ENCODE results near the gene CALML4. TPM values are rescaled to one million over a fixed set of nuclear protein-coding genes. Genes with fewer than 3 reads are reported as not detected.
A peak's percentile ranks its signal among the peaks of the same experiment; 100 is the strongest.

The CALML4 gene
- total and polyA plus RNA-seq, 2 experiments from 2014 or later: 13.4 to 16.2 TPM

DNA sequence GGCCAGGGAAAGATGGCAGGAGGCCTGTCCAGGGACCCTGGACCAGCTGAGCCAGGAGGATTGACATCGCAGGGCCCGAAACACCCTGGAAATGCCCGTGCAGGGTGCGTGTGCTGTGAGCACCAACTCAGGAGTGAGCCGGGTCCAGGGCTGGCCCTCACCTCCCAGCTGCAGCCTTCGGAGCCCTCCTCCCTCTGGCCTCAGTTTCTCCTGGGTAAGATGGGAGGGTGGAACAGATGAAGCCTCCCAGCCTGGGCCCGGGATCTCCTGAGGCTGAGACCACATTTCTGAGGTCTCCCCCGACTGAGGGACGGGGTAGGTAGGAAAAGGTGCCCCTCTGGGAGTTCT, 5.3 kb upstream of the CALML4 start:
- DNase-seq (ENCODE audit: low spot score) (no peak), ATAC-seq (no peak)
- Histone ChIP-seq H2AFZ (no peak overlapping the region), H4K20me1 (replicated peaks; ENCODE audit: insufficient read depth) (peaks cover 18% of the 10 kb centered on the region; the same call in 1 of the 2 replicates), H3K36me3 (ENCODE audit: insufficient read depth) (no peaks in the 10 kb centered on the region), H3K4me1 (ENCODE audit: insufficient read depth) (peaks cover 23% of the 10 kb centered on the region), H3F3A (replicated peaks; ENCODE audit: low read depth) (peaks cover 15% of the 10 kb centered on the region), H3K79me2 (replicated peaks; ENCODE audit: insufficient read depth) (peaks cover 24% of the 10 kb centered on the region), H3K4me3 (no peak overlapping the region), H3K9me2 (ENCODE audit: insufficient read depth) (no peaks in the 10 kb centered on the region), H3K27me3 (ENCODE audit: insufficient read depth) (no peaks in the 10 kb centered on the region), H3K4me2 (peak overlapping the region; percentile 57; the same call in 1 of the 2 replicates), H3K27ac (ENCODE audit: low read depth) (0 out of 2 replicates have a peak overlapping the region, but pooled peaks have one; percentile 59)
- Mint-ChIP-seq H3K4me3 (no peak overlapping the region), H3K4me1 (peaks cover 47% of the 10 kb centered on the region), H3K9me3 (no peaks in the 10 kb centered on the region), H3K36me3 (ENCODE audit: low read depth) (peaks cover 8% of the 10 kb centered on the region), H3K27ac (no peak overlapping the region), H3K27me3 (ENCODE audit: insufficient read depth, low read depth, poor library complexity) (peaks cover 27% of the 10 kb centered on the region)
- TF ChIP-seq, protein P1, sequence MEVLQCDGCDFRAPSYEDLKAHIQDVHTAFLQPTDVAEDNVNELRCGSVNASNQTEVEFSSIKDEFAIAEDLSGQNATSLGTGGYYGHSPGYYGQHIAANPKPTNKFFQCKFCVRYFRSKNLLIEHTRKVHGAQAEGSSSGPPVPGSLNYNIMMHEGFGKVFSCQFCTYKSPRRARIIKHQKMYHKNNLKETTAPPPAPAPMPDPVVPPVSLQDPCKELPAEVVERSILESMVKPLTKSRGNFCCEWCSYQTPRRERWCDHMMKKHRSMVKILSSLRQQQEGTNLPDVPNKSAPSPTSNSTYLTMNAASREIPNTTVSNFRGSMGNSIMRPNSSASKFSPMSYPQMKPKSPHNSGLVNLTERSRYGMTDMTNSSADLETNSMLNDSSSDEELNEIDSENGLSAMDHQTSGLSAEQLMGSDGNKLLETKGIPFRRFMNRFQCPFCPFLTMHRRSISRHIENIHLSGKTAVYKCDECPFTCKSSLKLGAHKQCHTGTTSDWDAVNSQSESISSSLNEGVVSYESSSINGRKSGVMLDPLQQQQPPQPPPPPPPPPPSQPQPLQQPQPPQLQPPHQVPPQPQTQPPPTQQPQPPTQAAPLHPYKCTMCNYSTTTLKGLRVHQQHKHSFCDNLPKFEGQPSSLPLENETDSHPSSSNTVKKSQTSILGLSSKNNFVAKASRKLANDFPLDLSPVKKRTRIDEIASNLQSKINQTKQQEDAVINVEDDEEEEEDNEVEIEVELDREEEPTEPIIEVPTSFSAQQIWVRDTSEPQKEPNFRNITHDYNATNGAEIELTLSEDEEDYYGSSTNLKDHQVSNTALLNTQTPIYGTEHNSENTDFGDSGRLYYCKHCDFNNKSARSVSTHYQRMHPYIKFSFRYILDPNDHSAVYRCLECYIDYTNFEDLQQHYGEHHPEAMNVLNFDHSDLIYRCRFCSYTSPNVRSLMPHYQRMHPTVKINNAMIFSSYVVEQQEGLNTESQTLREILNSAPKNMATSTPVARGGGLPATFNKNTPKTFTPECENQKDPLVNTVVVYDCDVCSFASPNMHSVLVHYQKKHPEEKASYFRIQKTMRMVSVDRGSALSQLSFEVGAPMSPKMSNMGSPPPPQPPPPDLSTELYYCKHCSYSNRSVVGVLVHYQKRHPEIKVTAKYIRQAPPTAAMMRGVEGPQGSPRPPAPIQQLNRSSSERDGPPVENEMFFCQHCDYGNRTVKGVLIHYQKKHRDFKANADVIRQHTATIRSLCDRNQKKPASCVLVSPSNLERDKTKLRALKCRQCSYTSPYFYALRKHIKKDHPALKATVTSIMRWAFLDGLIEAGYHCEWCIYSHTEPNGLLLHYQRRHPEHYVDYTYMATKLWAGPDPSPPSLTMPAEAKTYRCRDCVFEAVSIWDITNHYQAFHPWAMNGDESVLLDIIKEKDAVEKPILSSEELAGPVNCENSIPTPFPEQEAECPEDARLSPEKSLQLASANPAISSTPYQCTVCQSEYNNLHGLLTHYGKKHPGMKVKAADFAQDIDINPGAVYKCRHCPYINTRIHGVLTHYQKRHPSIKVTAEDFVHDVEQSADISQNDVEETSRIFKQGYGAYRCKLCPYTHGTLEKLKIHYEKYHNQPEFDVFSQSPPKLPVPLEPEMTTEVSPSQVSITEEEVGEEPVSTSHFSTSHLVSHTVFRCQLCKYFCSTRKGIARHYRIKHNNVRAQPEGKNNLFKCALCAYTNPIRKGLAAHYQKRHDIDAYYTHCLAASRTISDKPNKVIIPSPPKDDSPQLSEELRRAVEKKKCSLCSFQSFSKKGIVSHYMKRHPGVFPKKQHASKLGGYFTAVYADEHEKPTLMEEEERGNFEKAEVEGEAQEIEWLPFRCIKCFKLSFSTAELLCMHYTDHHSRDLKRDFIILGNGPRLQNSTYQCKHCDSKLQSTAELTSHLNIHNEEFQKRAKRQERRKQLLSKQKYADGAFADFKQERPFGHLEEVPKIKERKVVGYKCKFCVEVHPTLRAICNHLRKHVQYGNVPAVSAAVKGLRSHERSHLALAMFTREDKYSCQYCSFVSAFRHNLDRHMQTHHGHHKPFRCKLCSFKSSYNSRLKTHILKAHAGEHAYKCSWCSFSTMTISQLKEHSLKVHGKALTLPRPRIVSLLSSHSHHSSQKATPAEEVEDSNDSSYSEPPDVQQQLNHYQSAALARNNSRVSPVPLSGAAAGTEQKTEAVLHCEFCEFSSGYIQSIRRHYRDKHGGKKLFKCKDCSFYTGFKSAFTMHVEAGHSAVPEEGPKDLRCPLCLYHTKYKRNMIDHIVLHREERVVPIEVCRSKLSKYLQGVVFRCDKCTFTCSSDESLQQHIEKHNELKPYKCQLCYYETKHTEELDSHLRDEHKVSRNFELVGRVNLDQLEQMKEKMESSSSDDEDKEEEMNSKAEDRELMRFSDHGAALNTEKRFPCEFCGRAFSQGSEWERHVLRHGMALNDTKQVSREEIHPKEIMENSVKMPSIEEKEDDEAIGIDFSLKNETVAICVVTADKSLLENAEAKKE (CRISPR knock-in tag; IDR thresholded peaks at IDR 0.05): no peak
- no peak for TF ChIP-seq ZNF114 (CRISPR knock-in tag; IDR thresholded peaks at IDR 0.05)
- TF ChIP-seq, protein P2, sequence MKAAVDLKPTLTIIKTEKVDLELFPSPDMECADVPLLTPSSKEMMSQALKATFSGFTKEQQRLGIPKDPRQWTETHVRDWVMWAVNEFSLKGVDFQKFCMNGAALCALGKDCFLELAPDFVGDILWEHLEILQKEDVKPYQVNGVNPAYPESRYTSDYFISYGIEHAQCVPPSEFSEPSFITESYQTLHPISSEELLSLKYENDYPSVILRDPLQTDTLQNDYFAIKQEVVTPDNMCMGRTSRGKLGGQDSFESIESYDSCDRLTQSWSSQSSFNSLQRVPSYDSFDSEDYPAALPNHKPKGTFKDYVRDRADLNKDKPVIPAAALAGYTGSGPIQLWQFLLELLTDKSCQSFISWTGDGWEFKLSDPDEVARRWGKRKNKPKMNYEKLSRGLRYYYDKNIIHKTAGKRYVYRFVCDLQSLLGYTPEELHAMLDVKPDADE (IDR thresholded peaks at IDR 0.05): no peak
- no peak for TF ChIP-seq NANOG (IDR thresholded peaks at IDR 0.05; ENCODE audit: borderline replicate concordance)
- no peak for TF ChIP-seq JUNB (IDR thresholded peaks at IDR 0.05; ENCODE audit: unreplicated experiment)
- no peak for TF ChIP-seq STAT1 (IDR thresholded peaks at IDR 0.05; ENCODE audit: unreplicated experiment)
- no peak for TF ChIP-seq CREB1 (CRISPR knock-in tag; IDR thresholded peaks at IDR 0.05; ENCODE audit: low read depth)
- TF ChIP-seq, protein P3, sequence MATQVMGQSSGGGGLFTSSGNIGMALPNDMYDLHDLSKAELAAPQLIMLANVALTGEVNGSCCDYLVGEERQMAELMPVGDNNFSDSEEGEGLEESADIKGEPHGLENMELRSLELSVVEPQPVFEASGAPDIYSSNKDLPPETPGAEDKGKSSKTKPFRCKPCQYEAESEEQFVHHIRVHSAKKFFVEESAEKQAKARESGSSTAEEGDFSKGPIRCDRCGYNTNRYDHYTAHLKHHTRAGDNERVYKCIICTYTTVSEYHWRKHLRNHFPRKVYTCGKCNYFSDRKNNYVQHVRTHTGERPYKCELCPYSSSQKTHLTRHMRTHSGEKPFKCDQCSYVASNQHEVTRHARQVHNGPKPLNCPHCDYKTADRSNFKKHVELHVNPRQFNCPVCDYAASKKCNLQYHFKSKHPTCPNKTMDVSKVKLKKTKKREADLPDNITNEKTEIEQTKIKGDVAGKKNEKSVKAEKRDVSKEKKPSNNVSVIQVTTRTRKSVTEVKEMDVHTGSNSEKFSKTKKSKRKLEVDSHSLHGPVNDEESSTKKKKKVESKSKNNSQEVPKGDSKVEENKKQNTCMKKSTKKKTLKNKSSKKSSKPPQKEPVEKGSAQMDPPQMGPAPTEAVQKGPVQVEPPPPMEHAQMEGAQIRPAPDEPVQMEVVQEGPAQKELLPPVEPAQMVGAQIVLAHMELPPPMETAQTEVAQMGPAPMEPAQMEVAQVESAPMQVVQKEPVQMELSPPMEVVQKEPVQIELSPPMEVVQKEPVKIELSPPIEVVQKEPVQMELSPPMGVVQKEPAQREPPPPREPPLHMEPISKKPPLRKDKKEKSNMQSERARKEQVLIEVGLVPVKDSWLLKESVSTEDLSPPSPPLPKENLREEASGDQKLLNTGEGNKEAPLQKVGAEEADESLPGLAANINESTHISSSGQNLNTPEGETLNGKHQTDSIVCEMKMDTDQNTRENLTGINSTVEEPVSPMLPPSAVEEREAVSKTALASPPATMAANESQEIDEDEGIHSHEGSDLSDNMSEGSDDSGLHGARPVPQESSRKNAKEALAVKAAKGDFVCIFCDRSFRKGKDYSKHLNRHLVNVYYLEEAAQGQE (IDR thresholded peaks at IDR 0.05; ENCODE audit: unreplicated experiment): no peak
- TF ChIP-seq ZNF331 (CRISPR knock-in tag; IDR thresholded peaks at IDR 0.05; ENCODE audit: low read depth): no peak
- TF ChIP-seq POLR2AphosphoS5 (IDR thresholded peaks at IDR 0.05; ENCODE audit: low read depth): no peak
- no peak for TF ChIP-seq EZH2phosphoT487 (IDR thresholded peaks at IDR 0.05; ENCODE audit: unreplicated experiment)
- TF ChIP-seq, protein P4, sequence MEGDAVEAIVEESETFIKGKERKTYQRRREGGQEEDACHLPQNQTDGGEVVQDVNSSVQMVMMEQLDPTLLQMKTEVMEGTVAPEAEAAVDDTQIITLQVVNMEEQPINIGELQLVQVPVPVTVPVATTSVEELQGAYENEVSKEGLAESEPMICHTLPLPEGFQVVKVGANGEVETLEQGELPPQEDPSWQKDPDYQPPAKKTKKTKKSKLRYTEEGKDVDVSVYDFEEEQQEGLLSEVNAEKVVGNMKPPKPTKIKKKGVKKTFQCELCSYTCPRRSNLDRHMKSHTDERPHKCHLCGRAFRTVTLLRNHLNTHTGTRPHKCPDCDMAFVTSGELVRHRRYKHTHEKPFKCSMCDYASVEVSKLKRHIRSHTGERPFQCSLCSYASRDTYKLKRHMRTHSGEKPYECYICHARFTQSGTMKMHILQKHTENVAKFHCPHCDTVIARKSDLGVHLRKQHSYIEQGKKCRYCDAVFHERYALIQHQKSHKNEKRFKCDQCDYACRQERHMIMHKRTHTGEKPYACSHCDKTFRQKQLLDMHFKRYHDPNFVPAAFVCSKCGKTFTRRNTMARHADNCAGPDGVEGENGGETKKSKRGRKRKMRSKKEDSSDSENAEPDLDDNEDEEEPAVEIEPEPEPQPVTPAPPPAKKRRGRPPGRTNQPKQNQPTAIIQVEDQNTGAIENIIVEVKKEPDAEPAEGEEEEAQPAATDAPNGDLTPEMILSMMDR (conservative IDR thresholded peaks at IDR 0.05; ENCODE audit: low read depth in 2 of 2): no peak
- TF ChIP-seq EZH2 (IDR thresholded peaks at IDR 0.05; ENCODE audit: low read depth, unreplicated experiment): no peak
